PFSK-1 (cell line): Measurements from ENCODE around the gene DNAAF5.

Source experiments
- POLR2AphosphoS5 ChIP-seq: IDR thresholded peaks from 2 replicates; pipeline ENCODE4 v1.6.1; 2012; ENCODE audit warnings: low read depth, mild to moderate bottlenecking, control low read depth, low read length, moderate library complexity
- TF ChIP-seq, protein P1 (sequence below), 2 experiments: IDR thresholded peaks; 2 replicates each; pipeline versions ENCODE4 v1.6.1 to v1.8.0; 2011 to 2012; ENCODE audit warnings: low read depth in 2 of 2, low read length in 2 of 2, control low read depth in 1 of 2, inconsistent platforms in 1 of 2, mild to moderate bottlenecking in 1 of 2, moderate library complexity in 1 of 2; ENCODE audit not compliant: insufficient read depth in 1 of 2

DNA sequence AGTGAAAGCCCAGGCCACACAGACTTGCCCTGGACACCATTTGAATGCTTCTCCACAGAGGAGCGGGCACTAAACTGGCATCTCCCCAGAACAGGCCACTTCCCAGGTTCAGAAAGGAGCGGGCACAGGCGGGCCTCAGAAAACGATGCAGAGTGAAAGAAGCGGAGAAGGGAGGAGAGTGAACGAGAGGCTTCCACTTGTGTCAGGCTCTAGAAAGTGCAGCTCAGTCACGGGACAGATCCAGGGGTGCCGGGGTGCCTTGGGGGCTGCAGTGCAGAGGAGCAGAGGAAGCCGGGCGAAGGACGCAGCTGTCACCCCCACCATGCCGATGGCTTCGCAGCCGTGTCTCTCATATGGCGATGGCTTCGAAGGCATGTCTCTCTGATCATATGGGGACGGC, 26.7 kb downstream of the DNAAF5 start:
- TF ChIP-seq, protein P1, sequence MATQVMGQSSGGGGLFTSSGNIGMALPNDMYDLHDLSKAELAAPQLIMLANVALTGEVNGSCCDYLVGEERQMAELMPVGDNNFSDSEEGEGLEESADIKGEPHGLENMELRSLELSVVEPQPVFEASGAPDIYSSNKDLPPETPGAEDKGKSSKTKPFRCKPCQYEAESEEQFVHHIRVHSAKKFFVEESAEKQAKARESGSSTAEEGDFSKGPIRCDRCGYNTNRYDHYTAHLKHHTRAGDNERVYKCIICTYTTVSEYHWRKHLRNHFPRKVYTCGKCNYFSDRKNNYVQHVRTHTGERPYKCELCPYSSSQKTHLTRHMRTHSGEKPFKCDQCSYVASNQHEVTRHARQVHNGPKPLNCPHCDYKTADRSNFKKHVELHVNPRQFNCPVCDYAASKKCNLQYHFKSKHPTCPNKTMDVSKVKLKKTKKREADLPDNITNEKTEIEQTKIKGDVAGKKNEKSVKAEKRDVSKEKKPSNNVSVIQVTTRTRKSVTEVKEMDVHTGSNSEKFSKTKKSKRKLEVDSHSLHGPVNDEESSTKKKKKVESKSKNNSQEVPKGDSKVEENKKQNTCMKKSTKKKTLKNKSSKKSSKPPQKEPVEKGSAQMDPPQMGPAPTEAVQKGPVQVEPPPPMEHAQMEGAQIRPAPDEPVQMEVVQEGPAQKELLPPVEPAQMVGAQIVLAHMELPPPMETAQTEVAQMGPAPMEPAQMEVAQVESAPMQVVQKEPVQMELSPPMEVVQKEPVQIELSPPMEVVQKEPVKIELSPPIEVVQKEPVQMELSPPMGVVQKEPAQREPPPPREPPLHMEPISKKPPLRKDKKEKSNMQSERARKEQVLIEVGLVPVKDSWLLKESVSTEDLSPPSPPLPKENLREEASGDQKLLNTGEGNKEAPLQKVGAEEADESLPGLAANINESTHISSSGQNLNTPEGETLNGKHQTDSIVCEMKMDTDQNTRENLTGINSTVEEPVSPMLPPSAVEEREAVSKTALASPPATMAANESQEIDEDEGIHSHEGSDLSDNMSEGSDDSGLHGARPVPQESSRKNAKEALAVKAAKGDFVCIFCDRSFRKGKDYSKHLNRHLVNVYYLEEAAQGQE (IDR thresholded peaks at IDR 0.05; ENCODE audit: insufficient read depth in 1 of 2, low read depth in 2 of 2, low read length in 2 of 2), result no peak
- no peak for TF ChIP-seq POLR2AphosphoS5
